ENCODE measurements around the gene AKR1B15.

DNA sequence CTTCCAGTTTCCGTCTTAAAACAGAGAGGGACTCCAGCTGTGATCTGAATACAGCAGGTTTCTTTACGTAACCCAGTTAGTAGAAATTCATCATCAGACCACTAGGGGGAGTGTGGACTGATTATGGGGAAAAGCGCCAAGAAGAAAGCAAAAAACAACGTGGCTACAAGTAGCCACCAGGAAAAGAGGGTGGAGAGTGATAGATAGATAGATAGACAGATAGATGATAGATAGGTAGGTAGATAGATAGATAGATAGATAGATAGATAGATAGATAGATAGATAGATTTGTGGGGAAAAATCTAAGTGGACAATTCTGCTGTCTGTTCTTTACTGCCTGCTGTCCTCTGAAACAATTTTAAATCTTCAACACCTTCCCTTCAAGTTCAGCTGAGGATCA is 34.2 kb upstream of the AKR1B15 start:
- TF ChIP-seq, protein P1, sequence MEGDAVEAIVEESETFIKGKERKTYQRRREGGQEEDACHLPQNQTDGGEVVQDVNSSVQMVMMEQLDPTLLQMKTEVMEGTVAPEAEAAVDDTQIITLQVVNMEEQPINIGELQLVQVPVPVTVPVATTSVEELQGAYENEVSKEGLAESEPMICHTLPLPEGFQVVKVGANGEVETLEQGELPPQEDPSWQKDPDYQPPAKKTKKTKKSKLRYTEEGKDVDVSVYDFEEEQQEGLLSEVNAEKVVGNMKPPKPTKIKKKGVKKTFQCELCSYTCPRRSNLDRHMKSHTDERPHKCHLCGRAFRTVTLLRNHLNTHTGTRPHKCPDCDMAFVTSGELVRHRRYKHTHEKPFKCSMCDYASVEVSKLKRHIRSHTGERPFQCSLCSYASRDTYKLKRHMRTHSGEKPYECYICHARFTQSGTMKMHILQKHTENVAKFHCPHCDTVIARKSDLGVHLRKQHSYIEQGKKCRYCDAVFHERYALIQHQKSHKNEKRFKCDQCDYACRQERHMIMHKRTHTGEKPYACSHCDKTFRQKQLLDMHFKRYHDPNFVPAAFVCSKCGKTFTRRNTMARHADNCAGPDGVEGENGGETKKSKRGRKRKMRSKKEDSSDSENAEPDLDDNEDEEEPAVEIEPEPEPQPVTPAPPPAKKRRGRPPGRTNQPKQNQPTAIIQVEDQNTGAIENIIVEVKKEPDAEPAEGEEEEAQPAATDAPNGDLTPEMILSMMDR (conservative IDR thresholded peaks at IDR 0.05; ENCODE audit: low read depth, low read length), result peak; percentile 80
- no peak for TF ChIP-seq POLR2A (IDR thresholded peaks at IDR 0.05; ENCODE audit: low read depth, low read length)
